Stimulated activated CD4-positive, alpha-beta T cell treated with anti-CD3 and anti-CD28 coated beads, Interleukin-4, amount 100 ng/mL, for 4 hours (primary cell): ENCODE measurements around the gene TLE3.

Experiments used
- DNase-seq, 2 experiments: peaks; one replicate each; pipeline ENCODE4 v3.0.0-alpha.2; 2020

Gene TLE3

DNA sequence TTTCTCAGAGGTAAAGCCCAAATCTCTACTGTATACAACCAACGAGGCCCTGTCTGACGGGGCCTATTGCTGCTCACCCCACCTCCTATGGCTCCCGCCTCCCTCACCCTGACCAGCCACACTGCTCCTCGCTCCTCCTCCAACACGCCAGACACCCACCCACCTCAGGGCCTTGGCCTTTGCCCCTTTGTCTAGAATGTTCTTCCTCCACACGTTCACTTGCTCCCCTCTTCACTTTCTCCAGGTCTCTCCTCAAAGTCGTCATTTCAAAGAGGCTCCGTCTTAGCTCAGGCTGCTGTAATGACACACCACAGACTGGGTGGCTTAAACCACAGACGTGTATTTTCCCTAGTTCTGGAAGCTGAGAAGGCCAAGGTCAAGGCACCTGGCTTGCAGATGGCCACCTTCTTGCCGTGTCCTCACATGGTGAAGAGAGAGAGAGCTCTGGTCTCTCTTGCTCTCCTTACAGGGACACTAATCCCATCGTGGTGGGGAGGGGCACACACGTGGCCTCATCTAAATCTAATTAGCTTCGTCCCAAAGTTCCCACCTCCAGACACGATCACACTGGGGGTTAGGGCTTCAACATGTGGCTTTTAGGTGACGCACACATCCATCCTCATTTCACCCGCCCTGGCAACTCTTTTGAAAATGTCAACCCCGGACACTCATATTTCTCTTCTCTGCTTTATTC lies 98.2 kb downstream of the TLE3 start:
- no peak for DNase-seq

DNA sequence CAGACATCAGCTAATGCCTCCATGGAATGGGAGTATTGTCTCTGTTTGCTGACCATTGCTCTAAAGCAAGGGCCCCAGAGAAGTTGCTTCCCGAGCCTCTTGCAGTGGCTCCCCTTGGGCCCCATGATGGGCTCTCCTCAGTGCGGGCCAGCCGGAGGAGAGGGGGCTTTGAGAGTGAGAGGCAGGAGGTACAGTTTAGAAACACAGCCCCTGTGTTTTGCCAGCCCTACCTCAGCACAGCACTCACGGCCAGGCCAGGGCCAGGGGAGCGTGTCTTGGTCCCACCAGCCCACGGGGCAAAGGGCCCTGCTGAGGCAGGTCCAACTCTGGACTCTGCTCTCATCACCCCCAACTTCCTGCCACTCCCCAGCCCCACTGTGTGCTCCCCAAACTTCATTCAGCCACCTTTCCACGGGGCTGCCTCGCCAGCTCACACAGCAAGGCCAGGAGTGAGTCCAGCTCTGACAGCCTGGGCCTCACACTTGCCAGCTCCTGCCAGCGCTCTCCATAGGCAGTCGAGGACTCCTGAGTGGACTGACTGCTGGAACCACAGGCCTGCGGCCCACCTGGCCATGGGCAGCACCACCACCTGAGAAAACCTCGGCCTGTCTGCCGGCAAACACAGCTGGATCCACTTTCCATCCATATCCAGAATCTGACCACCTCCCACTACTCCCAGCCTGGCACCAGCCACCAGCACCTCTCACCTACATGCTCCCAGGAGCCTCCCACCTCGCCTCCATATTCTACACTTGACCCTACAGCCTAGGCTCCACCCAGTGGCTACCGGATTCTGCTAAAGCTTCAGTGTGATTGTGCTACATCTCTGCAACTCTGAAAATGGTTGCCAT lies 99.0 kb downstream of the TLE3 start:
- no peak for DNase-seq

DNA sequence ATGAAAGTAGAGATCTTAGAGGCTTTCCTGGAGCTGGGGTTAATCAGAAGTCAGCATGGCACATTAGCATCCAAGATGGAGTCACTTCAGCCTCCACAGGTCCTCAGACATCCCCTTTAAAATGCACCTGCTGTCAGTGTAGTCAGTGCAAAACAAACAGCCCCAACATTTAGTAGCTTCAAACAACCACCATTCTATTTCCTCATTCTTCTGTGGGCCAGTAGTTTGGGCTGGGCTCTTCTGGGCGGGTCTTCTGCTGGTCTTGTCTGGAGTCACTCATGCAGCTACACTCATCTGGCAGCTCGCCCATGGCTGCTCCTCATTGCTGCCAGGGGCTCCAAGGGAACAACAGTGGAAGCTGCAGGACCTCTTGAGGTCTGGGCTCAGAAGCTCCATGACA lies 99.9 kb downstream of the TLE3 start:
- DNase-seq, result no peak
